Measurements from ENCODE around the gene GPATCH2L.

GPATCH2L gene

DNA sequence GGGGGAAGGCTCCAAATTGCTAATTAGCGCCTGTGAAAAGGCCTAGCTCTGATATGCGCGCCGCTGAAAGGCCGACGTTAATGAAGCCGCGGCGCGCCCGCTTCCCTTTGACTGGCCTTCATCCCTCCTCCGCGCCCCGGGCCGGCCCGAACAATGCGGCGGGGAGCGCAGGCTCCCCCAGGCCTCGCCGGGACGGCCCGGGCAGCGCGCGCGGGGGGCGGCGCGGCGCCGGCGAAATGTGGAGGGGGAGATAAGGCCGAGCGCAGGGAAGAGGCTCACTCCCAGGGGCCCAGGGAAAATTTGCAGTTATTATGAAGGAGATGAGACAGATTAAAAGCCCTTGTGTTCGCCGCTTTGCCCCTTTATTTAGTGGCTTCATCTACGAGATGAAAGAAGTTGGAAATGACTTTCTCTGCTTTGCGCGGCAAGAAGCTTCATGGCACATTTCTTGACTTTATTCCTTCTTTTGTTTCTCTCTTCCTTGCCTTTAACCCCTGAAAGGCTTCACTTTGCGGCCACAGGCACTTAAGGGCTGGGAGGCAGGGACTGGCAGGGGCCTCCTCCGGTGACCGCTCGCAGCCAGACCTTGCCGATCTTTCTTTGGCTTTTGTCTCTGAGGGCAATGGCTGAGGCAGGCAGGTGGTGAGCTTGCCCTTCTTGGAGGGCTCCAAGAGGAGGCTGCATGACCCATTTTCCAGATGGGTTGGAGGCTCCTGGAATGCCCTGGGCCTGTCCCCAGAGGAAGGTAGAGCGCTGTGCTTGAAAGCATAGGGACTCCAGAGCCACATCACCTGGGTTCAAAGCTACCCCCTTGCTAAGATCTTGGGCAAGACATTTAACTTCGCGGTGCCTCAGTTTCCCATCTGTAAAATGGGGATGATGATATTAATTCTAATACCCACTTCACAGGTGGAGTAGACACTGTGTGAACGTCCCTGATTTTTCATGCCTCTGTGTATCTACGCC, 12.7 kb upstream of the GPATCH2L start:
- Mint-ChIP-seq H3K36me3 (ENCODE audit: low read depth) (no peaks in the 10 kb centered on the region), H3K4me1 (peaks cover 12% of the 10 kb centered on the region), H3K27me3 (ENCODE audit: low read depth, poor library complexity) (peaks cover 74% of the 10 kb centered on the region), H3K9me3 (peaks cover 26% of the 10 kb centered on the region), H3K27ac (no peak overlapping the region), H3K4me3 (peak overlapping the region; percentile 77)
- DNase-seq, result peak; percentile 65
- TF ChIP-seq, protein P1, sequence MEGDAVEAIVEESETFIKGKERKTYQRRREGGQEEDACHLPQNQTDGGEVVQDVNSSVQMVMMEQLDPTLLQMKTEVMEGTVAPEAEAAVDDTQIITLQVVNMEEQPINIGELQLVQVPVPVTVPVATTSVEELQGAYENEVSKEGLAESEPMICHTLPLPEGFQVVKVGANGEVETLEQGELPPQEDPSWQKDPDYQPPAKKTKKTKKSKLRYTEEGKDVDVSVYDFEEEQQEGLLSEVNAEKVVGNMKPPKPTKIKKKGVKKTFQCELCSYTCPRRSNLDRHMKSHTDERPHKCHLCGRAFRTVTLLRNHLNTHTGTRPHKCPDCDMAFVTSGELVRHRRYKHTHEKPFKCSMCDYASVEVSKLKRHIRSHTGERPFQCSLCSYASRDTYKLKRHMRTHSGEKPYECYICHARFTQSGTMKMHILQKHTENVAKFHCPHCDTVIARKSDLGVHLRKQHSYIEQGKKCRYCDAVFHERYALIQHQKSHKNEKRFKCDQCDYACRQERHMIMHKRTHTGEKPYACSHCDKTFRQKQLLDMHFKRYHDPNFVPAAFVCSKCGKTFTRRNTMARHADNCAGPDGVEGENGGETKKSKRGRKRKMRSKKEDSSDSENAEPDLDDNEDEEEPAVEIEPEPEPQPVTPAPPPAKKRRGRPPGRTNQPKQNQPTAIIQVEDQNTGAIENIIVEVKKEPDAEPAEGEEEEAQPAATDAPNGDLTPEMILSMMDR (IDR thresholded peaks at IDR 0.05), result no peak

- Mint-ChIP-seq H3K4me3 (no peak overlapping the region), H3K36me3 (ENCODE audit: low read depth) (no peaks in the 10 kb centered on the region), H3K27me3 (ENCODE audit: low read depth, poor library complexity) (peaks cover 48% of the 10 kb centered on the region), H3K27ac (no peak overlapping the region), H3K9me3 (peaks cover 34% of the 10 kb centered on the region), H3K4me1 (peaks cover 5% of the 10 kb centered on the region)
- TF ChIP-seq, protein P1 (IDR thresholded peaks at IDR 0.05), result no peak
- DNase-seq, result no peak
Measured at GRCh38 chr14:76143642-76144041, 8.1 kb upstream of the GPATCH2L start.

DNA sequence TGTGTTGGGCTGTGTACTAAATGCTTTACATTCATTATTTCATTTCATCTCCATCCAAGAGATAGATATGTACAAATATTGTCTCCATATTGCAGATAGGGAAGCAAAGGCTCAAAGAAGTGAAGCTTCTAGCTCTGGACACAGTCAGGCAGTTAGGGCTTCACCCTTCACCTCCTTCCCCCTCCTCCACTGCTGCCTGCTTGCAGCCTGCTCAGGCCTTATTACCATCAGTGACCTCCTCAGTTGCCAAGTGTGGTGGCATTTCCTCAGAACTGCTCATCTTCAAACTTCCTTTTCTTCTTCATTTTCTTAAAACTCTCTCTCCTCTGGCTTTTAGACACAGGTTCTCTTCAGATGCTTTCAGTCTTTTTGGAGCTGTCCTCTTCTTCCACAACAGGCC, 4.7 kb upstream of the GPATCH2L start:
- H3K36me3 Mint-ChIP-seq (ENCODE audit: low read depth), result no peaks in the 10 kb centered on the region
- peaks cover 40% of the 10 kb centered on the region for H3K9me3 Mint-ChIP-seq
- H3K27me3 Mint-ChIP-seq (ENCODE audit: low read depth, poor library complexity), result peaks cover 23% of the 10 kb centered on the region
- H3K4me3 Mint-ChIP-seq, result no peak overlapping the region
- no peak for DNase-seq
- peaks cover 6% of the 10 kb centered on the region for H3K4me1 Mint-ChIP-seq
- no peak overlapping the region for H3K27ac Mint-ChIP-seq
- TF ChIP-seq, protein P1 (IDR thresholded peaks at IDR 0.05), result no peak

DNA sequence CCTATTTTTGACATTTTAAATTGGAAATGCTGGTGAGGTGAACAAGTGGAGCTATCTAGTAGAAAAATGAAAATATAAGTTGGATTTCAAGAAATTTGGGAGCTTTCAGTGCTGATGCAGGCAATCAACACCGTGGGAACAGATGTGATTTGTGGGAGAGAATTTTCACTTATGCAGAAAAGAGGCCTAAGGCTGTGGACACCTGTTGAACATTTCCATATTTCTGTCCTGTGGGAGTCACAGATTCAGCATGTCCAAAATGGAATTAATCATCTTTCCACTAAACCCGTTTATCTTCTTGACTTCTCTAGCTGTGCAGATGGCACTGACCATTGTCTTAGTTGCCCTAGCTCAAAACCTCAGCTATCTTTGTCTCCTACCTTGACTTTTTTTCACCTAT, 2.5 kb upstream of the GPATCH2L start:
- no peak overlapping the region for H3K27ac Mint-ChIP-seq
- no peak overlapping the region for H3K4me3 Mint-ChIP-seq
- peaks cover under 1% of the 10 kb centered on the region for H3K36me3 Mint-ChIP-seq (ENCODE audit: low read depth)
- TF ChIP-seq, protein P1 (IDR thresholded peaks at IDR 0.05), result no peak
- H3K4me1 Mint-ChIP-seq, result peaks cover 25% of the 10 kb centered on the region
- H3K9me3 Mint-ChIP-seq, result peaks cover 18% of the 10 kb centered on the region
- DNase-seq, result no peak
- H3K27me3 Mint-ChIP-seq (ENCODE audit: low read depth, poor library complexity), result peaks cover 23% of the 10 kb centered on the region

DNA sequence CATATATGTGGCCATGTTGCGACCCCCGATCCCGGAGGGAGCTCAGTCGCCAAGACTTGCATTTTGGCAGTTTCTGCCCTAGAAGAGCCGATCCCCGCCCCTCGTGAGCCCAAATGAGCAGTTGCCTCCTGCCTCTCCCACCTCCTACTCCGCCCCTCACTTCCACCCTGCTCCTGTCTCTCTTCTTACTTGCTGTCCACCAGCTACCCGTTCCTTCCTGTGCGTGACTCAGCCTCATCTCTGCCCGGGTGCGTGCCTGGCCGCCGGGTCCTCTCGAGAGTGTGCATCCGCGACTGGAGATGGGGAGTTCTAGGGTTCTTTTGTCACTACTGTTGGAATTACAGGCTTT, 585 bp downstream of the GPATCH2L start:
- Mint-ChIP-seq H3K4me1 (peaks cover 56% of the 10 kb centered on the region), H3K36me3 (ENCODE audit: low read depth) (peaks cover 22% of the 10 kb centered on the region), H3K4me3 (peak overlapping the region; percentile 99), H3K27ac (peak overlapping the region; percentile 96), H3K27me3 (ENCODE audit: low read depth, poor library complexity) (peaks cover 6% of the 10 kb centered on the region), H3K9me3 (peaks cover 11% of the 10 kb centered on the region)
- DNase-seq, result peak; percentile 59
- TF ChIP-seq, protein P1 (IDR thresholded peaks at IDR 0.05), result no peak

DNA sequence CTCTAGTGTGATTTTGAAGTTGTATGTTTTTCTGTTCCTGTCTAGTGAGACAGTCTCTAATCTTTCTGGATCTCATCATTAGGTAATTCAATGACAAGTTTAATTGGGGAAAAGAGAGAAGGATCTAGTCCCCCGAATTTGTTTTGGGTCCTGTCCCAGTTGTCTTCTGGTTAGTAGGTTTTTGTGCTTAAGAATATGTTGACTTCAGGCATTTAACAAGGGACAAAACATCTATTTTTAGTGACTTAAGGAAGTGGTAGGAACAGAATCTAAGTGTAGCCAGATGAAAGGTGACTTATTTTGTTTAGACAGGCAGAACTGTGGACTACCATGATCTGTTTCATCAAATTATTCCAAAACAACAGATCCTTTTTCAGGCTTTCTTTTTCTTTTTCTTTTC, 2.2 kb downstream of the GPATCH2L start:
- Mint-ChIP-seq H3K27ac (no peak overlapping the region), H3K9me3 (peaks cover 11% of the 10 kb centered on the region), H3K4me1 (peaks cover 63% of the 10 kb centered on the region), H3K27me3 (ENCODE audit: low read depth, poor library complexity) (peaks cover 6% of the 10 kb centered on the region), H3K4me3 (peak overlapping the region; percentile 99), H3K36me3 (ENCODE audit: low read depth) (peaks cover 38% of the 10 kb centered on the region)
- TF ChIP-seq, protein P1 (IDR thresholded peaks at IDR 0.05), result no peak
- no peak for DNase-seq
